HFFc6 (cell line): ENCODE results near the gene C10orf90. TPM values are rescaled to one million over a fixed set of nuclear protein-coding genes. Genes with fewer than 3 reads are reported as not detected.

Source experiments
- DNase-seq: peaks from one replicate; pipeline ENCODE4 v3.0.0-alpha.2; 2018
- H3K27ac Mint-ChIP-seq: 2 replicates; pipeline ENCODE4 v1.8.0; 2020; ENCODE audit warnings: mild to moderate bottlenecking, mixed read lengths
- H3K27me3 Mint-ChIP-seq: 2 replicates; pipeline ENCODE4 v1.8.0; 2021; ENCODE audit warnings: mild to moderate bottlenecking, moderate library complexity, mixed read lengths; ENCODE audit not compliant: insufficient read depth
- H3K36me3 Mint-ChIP-seq: 2 replicates; pipeline ENCODE4 v1.8.0; 2021; ENCODE audit warnings: low read depth, mixed read lengths
- H3K4me1 Mint-ChIP-seq: 2 replicates; pipeline ENCODE4 v1.8.0; 2020; ENCODE audit warnings: low read depth, mixed read lengths
- H3K4me3 Mint-ChIP-seq: 2 replicates; pipeline ENCODE4 v1.8.0; 2020; ENCODE audit warnings: mild to moderate bottlenecking, moderate library complexity, mixed read lengths
- H3K9me3 Mint-ChIP-seq: 2 replicates; pipeline ENCODE4 v1.8.0; 2020; ENCODE audit warnings: mild to moderate bottlenecking, mixed read lengths
- total RNA-seq, 6 experiments: library from RNA; stranded (reverse); fragmentation: NEBNext Ultra II Directional; extraction: Animal tissue kit (Norgen Biotek cat#: 25700); gene quantifications; 2 replicates in 1 of 6; 3 replicates in 5 of 6; pipeline ENCODE4 v1.2.3, GENCODE V29; 2021
- TF ChIP-seq, protein P1 (sequence below): fragments of 200-600 bp; sonication (generic); IDR thresholded peaks from 2 replicates; pipeline ENCODE4 v1.5.0; 2021; ENCODE audit warnings: antibody characterized with exemption, mild to moderate bottlenecking

C10orf90 gene
- total RNA-seq, 6 experiments from 2014 or later = not detected

DNA sequence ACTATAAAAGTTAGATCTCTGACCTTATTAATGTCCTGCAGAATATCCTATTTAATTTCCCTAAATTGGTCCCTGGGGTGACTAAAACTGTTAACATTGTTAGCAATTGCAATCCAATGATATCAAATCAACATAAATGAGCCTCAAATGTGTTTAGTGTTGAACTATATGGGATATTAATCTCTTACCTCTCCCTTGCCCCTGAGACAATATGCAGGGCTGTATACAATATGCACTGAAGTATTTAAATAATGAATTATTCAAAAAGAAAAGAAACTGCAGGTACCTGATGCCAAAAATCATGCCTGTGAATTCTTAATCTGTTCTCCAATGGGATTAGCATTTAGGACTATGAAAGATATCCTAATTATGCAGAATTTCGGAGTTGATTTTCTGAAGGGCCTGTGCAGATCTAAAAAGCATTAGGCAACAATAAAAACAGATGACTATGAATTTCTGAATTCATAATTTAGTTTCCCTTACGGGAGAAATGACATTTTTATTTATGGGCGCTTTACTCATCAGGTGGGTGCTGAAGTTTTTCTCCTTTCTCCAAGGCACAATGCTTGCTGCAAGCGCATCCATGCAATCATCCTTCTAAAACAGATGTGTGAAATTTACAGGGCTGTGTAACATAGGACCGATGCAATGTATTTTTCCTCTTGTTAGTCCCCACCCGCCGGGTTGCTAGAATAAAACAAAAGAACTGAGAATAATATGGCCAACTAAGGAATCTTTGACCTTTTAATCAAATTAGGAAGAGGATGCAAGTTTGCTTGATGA, 5.4 kb upstream of the C10orf90 start:
- Mint-ChIP-seq H3K4me1 (no peaks in the 10 kb centered on the region), H3K27ac (no peak overlapping the region), H3K9me3 (peaks cover 29% of the 10 kb centered on the region), H3K36me3 (no peaks in the 10 kb centered on the region), H3K4me3 (no peak overlapping the region), H3K27me3 (no peaks in the 10 kb centered on the region; the same call in 1 of the 2 replicates)
- no peak for DNase-seq
- TF ChIP-seq, protein P1, sequence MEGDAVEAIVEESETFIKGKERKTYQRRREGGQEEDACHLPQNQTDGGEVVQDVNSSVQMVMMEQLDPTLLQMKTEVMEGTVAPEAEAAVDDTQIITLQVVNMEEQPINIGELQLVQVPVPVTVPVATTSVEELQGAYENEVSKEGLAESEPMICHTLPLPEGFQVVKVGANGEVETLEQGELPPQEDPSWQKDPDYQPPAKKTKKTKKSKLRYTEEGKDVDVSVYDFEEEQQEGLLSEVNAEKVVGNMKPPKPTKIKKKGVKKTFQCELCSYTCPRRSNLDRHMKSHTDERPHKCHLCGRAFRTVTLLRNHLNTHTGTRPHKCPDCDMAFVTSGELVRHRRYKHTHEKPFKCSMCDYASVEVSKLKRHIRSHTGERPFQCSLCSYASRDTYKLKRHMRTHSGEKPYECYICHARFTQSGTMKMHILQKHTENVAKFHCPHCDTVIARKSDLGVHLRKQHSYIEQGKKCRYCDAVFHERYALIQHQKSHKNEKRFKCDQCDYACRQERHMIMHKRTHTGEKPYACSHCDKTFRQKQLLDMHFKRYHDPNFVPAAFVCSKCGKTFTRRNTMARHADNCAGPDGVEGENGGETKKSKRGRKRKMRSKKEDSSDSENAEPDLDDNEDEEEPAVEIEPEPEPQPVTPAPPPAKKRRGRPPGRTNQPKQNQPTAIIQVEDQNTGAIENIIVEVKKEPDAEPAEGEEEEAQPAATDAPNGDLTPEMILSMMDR = no peak

DNA sequence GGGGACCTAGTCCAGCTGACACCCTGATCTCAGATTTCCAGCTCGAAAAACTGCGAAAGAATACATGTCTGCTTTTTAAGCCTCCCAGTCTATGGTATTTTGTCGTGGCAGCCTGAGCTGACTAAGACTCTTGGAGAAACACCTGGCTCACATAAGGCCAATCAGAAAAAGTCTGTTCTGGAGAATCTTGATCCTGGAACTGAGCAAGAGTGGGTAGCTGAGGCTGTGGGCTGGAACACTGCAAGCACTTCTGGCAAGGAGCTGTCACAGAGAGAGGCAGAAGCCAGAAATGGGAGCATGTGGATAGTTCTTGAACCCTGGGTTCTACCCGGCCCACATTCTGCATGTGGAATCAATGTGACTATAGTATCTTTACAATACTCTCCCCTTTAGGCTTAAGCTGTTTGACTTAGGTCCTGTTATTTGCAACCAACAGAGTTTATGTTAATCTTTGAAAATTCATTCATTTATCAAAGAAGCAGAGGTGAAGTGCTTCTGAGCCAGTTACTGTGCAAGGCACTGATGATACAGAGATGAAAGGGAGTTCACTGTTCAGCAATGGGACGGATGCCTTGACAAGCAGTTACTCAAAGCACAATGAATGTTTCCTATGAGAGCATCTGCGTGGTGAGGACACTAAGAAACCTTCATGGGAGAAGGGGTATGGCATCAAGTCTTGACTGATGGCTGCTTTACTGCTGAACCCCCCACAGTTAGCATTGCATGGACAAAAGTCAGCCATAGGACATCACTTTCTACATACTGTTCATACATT, 4.4 kb upstream of the C10orf90 start:
- TF ChIP-seq, protein P1 = no peak
- Mint-ChIP-seq H3K9me3 (peaks cover 30% of the 10 kb centered on the region), H3K36me3 (no peaks in the 10 kb centered on the region), H3K27ac (no peak overlapping the region), H3K4me1 (no peaks in the 10 kb centered on the region), H3K27me3 (no peaks in the 10 kb centered on the region; the same call in 1 of the 2 replicates), H3K4me3 (no peak overlapping the region)
- no peak for DNase-seq

DNA sequence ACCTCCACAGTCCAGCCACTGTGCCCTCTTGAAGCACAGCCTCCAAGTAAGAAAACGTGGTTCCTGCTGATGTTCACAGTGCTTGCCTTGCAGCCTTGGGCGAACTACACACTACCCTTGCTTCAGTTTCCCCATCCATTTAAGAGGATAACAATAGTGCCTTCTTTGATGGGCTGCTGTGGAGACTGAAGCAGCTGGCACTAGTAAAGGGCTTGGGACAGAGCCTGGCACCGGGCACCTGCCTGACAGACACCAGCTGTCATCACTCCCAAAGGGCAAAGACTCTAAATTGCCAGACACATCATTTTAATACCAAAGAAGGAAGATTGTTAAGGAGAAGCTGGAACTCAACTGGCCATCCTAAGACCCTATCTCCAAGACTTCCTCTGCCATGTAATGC, 3.1 kb upstream of the C10orf90 start:
- TF ChIP-seq, protein P1 = no peak
- Mint-ChIP-seq H3K4me1 (no peaks in the 10 kb centered on the region), H3K4me3 (no peak overlapping the region), H3K27me3 (no peaks in the 10 kb centered on the region; the same call in 1 of the 2 replicates), H3K27ac (no peak overlapping the region), H3K36me3 (no peaks in the 10 kb centered on the region), H3K9me3 (peaks cover 30% of the 10 kb centered on the region)
- DNase-seq = no peak

DNA sequence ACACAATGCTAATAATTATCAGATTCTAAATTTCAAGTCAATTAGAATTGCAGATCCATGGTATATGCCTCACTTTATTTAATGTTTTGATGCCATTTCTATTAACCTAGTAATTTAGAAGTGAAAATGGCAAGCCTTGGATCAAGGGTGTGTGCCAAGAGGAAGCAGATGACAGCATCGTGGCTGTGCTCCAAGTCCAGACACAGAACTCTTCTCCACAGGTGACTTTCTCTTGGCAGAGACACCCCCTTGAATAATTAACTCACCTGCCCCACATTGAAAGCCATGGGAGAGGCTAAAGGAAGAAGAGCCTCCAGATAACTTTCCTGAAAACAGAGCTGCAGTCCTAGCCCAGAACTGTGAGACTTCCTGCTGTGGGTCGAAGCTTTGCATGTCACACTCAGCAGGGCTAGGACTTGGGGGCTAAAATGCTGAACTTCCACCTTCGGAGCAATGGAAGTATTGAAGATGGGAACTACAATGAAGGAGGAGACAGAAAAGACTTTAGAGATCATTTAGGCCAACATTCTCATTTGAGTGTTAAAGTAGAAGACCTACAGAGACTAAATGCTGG, 996 bp upstream of the C10orf90 start:
- no peak overlapping the region for H3K27ac Mint-ChIP-seq
- no peaks in the 10 kb centered on the region for H3K4me1 Mint-ChIP-seq
- TF ChIP-seq, protein P1 = no peak

DNA sequence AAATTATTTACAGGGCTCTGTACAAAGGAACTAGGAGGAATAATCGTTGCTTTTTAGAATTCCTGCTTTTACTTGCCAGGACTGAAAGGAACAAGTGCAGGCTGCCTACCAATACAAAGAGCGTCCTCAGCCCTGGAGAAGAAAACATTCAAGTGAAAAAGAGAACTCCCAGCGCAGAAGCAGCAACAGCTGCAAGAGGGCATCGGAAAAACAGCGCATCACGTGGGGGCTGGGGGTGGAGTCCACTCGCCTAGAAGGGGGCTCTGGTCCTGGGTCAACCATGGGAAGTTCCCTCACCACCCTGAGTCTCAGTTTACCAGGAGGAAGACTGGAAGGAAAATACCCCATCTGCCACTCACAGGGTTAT, 385 bp upstream of the C10orf90 start:
- H3K4me1 Mint-ChIP-seq = no peaks in the 10 kb centered on the region
- no peaks in the 10 kb centered on the region for H3K27me3 Mint-ChIP-seq
- H3K9me3 Mint-ChIP-seq = peaks cover 26% of the 10 kb centered on the region
- DNase-seq = no peak
- TF ChIP-seq, protein P1 = no peak
- no peak overlapping the region for H3K27ac Mint-ChIP-seq
- no peak overlapping the region for H3K4me3 Mint-ChIP-seq
- H3K36me3 Mint-ChIP-seq = no peaks in the 10 kb centered on the region

More for the DNA sequence above, 996 bp upstream of the C10orf90 start:
- Mint-ChIP-seq H3K4me3 (no peak overlapping the region), H3K27me3 (no peaks in the 10 kb centered on the region), H3K9me3 (peaks cover 30% of the 10 kb centered on the region), H3K36me3 (no peaks in the 10 kb centered on the region)
- no peak for DNase-seq
